IPS-15b (cell line): ENCODE measurements around the gene AMZ2.
"Not testable (repeated sequence)": the region's sequence is repeated elsewhere in the genome, so short reads cannot be mapped to it uniquely, and the experiment has no call there.

ENCODE experiments used
- H3K27me3 ChIP-seq: one replicate; pipeline ENCODE4 v1.6.1; 2013; ENCODE audit warnings: low read length; ENCODE audit not compliant: control insufficient read depth, insufficient read depth
- H3K36me3 ChIP-seq: one replicate; pipeline ENCODE4 v1.6.1; 2013; ENCODE audit warnings: low read length; ENCODE audit not compliant: control insufficient read depth, insufficient read depth
- H3K4me1 ChIP-seq: one replicate; pipeline ENCODE4 v1.6.1; 2013; ENCODE audit warnings: mild to moderate bottlenecking, low read length; ENCODE audit not compliant: control insufficient read depth, insufficient read depth
- H3K4me3 ChIP-seq: one replicate; pipeline ENCODE4 v1.5.1; 2013; ENCODE audit warnings: low read depth, low read length
- H3K9ac ChIP-seq: one replicate; pipeline ENCODE4 v1.6.1; 2013; ENCODE audit warnings: low read depth, mild to moderate bottlenecking, low read length
- H3K9me3 ChIP-seq: one replicate; pipeline ENCODE4 v1.6.1; 2013; ENCODE audit warnings: mild to moderate bottlenecking, low read length; ENCODE audit not compliant: control insufficient read depth, insufficient read depth

The AMZ2 gene, protein sequence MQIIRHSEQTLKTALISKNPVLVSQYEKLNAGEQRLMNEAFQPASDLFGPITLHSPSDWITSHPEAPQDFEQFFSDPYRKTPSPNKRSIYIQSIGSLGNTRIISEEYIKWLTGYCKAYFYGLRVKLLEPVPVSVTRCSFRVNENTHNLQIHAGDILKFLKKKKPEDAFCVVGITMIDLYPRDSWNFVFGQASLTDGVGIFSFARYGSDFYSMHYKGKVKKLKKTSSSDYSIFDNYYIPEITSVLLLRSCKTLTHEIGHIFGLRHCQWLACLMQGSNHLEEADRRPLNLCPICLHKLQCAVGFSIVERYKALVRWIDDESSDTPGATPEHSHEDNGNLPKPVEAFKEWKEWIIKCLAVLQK

DNA sequence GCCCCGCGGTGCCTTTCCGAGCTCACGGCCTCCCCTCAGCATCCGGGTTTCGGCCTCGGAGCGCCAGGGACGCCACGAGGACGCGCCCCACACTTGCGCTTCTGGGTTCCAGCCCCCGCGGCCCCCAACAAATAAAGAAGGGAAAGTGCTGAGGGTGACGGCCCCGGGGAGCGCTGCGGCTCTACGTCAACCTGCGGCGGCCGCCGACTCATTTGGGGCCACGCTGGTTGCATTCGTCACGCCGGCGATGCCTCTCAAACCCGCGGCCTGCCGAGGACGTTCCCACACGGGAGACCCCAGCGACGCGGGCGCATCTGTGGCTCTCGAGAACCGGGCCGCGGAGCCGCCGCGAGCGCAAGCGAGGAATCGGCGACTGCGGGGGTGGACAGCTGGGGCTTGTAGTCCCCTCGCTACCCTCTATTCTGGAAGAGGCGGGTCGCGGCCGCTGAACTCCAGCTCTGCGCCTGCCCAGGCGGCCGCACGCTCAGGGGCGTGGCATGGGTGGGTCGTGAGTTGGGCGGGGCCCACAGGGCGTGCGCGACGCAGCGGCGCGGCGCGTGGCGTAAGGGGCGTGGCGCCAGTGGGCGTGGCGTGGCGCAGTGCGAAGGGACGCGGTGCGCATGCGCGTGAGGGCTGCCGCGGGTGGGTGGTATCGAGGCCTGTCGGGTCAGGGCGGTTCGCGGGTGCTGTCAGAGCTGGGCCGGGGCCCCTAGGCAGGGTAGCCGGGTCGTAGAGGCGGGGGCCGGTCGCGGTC lies at the start of gene AMZ2:
Gene AMZ2 (plus strand): TSS at position 599 of the 754 bp plus-strand sequence. CDS start 2,145 bp downstream, outside the sequence.
- peak within 1 kb of the TSS; percentile 97 for H3K4me3 ChIP-seq
- no peaks in the 10 kb centered on the region for H3K27me3 ChIP-seq
- H3K9ac ChIP-seq: peak within 1 kb of the TSS; percentile 70
- H3K4me1 ChIP-seq: no peaks in the 10 kb centered on the region
- no peaks in the 10 kb centered on the region for H3K9me3 ChIP-seq
- H3K36me3 ChIP-seq: no peaks in the 10 kb centered on the region

DNA sequence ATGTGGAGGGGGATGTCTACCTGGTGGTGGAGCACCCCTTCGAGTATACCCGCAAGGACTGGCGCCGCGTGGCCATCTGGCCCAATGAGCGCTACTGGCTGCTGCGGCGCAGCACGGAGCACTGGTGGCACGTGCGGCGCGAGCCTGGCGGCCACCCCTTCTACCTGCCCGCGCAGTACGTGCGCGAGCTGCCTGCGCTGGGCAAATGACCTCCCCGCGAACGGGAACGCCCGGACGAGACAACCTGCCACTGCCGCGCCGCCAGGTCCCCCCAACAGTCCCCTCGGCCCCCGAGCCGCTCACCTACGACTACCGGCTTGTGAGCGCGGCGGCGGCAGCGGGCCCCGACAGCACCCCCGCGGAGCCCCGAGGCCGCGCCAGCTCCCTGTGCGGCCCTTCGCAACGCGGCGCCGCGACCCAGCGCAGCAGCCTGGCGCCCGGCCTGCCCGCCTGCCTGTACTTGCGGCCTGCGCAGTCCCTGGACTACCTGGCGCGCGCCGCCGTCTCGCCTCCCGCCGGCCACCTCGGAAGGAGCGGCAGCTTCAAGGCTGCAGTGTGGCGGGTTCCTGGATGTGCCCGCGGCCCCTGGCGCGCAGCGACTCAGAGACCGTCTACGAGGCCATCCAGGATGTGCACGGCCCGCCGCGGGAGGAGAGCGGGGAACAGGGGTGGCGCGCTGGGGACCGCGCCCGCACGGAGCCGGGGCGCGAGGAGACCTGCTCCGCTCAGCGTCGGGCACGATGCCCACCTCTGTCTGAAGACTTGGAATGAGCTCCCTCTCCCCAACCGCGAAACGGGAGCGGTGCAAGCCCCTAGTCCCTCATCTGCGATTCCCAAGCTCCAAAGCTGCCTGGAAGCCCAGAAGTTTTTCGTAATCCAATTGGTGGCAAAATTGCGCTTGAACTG lies 48.7 kb upstream of the AMZ2 start:
- Histone ChIP-seq H3K27me3 (peaks cover 94% of the 10 kb centered on the region), H3K4me1 (peaks cover 9% of the 10 kb centered on the region)

DNA sequence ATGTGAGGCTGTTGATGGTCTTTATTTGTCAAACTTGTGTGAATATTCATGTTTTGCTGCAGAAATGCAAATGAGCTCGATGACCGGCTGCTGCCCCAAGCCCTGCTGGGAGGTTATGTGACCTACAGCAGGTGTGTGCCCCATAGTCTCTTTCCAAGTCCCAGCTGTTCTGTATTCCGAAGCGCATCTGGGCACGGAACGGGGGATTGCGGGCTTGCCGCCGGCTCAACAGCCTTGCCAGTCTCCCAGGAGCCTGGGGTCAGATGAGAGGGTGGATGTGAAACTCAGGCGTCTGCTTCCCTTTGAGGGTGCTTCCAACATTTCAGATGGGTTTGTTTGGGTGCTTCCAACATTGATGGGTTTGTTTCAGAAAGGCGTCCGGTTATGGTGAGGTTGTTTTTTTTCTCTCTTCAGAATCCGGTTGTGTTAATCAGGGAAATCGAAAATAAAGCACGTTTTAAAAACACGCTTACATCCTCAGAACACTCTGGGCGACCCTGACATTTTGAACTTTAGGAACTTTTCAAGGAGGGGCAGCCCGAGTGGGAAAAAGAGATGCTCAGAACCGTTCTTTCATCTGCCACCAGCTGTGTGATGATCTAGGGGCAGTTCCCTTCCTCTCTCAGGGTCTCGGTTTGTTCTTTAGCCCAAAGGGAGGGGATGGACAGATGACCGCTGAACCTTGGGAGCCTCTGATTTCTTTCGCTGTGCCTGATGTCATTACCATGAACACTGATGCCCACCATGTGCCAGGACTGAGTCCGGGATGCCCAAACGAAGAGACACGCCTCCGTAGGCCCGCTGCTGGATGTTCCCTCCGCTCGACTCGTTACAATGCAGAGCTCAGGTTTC lies 47.8 kb upstream of the AMZ2 start:
- no peaks in the 10 kb centered on the region for H3K36me3 ChIP-seq
- no peaks in the 10 kb centered on the region for H3K9me3 ChIP-seq
- H3K4me3 ChIP-seq: peak overlapping the region; percentile 36
- H3K4me1 ChIP-seq: peaks cover 9% of the 10 kb centered on the region
- no peak overlapping the region for H3K9ac ChIP-seq
- H3K27me3 ChIP-seq: peaks cover 92% of the 10 kb centered on the region

More for the DNA sequence above, 48.7 kb upstream of the AMZ2 start:
- H3K4me3 ChIP-seq: peak overlapping the region; percentile 36
- no peak overlapping the region for H3K9ac ChIP-seq
- no peaks in the 10 kb centered on the region for H3K9me3 ChIP-seq
- H3K36me3 ChIP-seq: no peaks in the 10 kb centered on the region

DNA sequence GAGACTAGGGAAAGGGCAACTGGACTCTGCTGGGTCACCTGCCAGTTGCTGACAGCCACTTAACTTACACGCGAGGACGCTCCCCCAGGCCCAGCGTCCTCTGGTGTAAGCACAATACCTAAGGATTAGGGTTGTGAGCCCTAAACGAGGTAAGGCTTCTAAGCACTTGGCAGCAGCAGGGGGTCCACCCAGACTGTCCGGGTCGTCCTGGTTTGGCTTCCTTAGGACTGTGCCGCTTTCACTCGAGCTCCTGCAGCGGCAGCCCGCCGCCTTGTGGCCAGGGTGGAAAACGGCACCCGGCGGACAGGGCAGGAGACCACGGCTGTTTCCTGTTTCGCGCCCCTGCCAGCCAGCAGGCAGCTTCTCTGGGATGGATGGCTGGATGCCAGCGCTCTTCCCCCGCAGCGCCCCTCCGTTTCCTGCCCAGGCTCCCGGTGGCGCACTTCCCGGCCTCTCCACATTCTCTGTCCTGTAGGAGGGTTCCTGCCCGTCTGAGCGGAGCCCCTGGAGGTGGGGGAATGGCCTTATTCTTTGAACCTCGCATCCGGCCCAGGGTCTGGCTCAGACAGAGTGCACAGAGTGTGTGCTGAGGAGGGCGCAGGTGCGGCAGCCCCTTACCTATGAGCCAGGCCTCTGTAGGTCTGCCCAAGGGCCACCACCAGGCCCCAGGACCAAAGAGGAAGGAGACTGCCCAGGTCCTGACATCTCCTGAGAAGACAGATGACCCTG lies 47.0 kb upstream of the AMZ2 start:
- peaks cover 84% of the 10 kb centered on the region for H3K27me3 ChIP-seq
- H3K9ac ChIP-seq: no peak overlapping the region
- H3K36me3 ChIP-seq: no peaks in the 10 kb centered on the region
- no peaks in the 10 kb centered on the region for H3K9me3 ChIP-seq
- H3K4me3 ChIP-seq: peak overlapping the region; percentile 36
- peaks cover 9% of the 10 kb centered on the region for H3K4me1 ChIP-seq

DNA sequence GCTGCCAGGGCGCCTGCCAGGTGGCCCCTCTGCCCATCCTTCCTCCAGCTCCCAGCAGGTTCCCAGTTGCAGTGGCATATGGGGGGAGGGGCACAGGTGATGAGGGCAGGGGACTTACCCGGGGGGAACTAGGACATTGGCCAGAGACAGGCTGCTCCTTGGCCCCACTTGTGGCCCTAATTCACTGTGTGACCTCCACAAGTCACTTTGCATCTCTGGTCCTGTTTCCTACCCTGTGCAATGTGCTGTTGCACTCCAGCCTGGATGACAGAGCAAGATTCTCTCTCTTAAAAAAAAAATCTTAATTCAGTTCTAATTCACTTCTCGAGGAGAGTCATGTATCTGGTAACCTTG lies 46.4 kb upstream of the AMZ2 start:
- not testable (repeated sequence) for H3K9ac ChIP-seq, H3K36me3 ChIP-seq, H3K9me3 ChIP-seq, H3K4me1 ChIP-seq, H3K4me3 ChIP-seq
- peaks cover 80% of the 10 kb centered on the region for H3K27me3 ChIP-seq

DNA sequence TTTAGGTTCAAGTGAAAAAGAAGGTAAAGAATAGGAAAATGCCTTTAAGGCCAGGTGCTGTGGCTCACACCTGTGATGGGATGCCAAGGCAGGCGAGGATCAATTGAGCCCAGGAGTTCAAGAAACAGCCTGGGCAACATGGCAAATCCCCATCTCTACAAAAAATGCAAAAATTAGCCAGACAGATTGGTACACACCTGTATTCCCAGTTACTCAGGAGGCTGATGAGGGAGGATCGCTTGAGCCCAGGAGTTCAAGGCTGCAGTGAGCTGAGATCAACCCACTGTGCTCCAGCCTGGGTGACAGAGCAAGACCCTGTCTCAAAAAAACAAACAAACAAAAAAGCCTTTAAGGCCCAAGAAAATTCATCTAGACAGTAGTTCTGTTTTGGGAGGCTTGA lies 45.5 kb upstream of the AMZ2 start:
- H3K9ac ChIP-seq, H3K9me3 ChIP-seq, H3K4me3 ChIP-seq, H3K36me3 ChIP-seq, H3K4me1 ChIP-seq: not testable (repeated sequence)
- H3K27me3 ChIP-seq: peaks cover 71% of the 10 kb centered on the region

DNA sequence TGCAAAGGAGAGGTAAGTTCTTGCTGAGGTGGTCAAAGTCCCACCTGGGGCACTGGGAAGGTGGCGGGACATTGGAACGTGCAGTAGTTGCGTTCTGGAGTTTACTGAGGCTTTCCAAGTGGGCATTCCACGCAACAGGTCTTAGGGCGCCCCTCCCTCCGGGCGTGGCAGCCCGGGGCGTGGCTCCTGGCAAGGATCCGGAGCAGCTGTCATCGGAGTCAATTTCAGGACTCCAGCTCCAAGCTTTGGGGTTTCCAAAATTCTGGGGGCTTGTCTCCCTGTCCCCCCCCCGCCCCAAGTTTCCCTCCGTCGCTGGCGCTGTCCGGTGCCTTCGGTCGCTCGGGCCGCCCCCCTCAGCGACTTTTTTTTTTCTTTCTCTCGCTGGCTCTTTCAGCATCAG lies 43.1 kb upstream of the AMZ2 start:
- Histone ChIP-seq H3K4me1 (peaks cover 9% of the 10 kb centered on the region), H3K9me3 (no peaks in the 10 kb centered on the region), H3K36me3 (no peaks in the 10 kb centered on the region), H3K4me3 (peak overlapping the region; percentile 48), H3K27me3 (peaks cover 49% of the 10 kb centered on the region), H3K9ac (no peak overlapping the region)

DNA sequence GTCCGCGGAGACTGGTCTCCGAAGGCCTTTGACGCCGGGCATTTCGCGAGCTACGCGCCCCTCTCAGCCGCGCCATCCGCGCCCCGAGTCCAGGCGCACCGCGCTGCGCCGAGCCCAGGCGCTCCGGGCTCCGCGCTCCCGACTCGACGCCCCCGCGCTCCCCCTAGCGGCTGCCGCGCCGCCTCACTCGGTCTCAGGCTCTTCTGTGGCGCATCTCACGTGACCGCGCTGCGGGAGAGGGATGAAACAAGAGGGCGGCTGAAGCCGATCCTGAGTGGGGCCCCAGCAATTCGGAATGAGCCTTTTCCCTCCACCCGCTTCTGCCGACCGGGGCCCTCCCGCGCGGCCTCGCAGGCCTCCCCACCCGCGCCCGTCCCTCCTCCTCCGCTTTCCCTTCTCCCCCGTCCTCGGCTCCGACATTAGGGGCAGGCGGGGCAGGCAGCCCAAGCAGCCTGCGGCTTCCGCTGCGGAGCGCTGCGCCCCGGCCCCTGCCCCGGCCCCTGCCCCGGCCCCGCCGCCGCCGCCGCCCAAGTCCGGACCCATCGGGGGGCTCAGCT lies 42.5 kb upstream of the AMZ2 start:
- H3K4me3 ChIP-seq: peak overlapping the region; percentile 87
- H3K9ac ChIP-seq: no peak overlapping the region
- H3K4me1 ChIP-seq: peaks cover 3% of the 10 kb centered on the region
- H3K36me3 ChIP-seq: no peaks in the 10 kb centered on the region
- no peaks in the 10 kb centered on the region for H3K9me3 ChIP-seq
- peaks cover 44% of the 10 kb centered on the region for H3K27me3 ChIP-seq

DNA sequence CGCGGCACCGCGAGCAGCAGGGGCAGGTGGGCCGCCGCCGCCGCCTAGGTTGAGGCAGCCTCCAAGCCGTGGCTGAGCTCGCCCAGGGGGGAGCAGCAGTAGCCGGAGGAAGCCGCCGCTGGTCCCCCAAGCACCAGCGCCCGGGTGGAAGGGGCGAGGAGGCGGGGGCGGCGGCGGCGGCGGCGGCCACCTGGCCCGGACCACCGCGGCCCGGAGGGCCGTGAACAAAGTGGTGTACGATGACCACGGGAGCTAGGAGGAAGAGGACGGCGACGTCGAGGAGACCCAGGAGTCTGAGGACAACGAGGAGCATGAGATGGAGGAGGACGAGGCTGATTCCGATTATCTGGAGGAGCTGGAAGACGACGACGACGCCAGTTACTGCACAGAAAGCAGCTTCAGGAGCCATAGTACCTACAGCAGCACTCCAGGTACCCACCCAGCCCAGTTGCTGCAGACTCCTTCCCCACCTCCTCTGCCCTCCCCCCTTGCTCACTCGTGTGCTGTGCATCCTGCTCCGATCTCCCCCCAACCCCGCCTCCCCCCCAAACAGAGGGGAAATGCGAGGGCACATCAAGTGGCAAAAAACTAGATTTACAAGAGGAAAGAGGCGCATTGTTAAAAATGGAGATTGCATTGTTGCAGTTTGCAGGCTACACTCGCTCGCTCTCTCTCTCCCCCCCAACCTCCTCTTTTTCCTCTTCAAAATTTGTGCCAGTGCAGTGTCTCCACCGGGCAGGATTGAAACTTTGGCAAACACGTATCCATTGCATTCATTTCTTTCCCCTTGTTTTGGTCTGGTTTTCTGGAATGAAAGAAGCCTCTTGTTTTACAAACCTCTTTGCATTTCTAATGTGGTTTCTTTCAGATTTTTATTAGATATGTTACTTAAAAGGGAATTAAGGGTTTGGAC lies 41.8 kb upstream of the AMZ2 start:
- H3K4me1 ChIP-seq: no peaks in the 10 kb centered on the region

More for the DNA sequence above, 41.8 kb upstream of the AMZ2 start:
- Histone ChIP-seq H3K9me3 (no peaks in the 10 kb centered on the region), H3K27me3 (peaks cover 37% of the 10 kb centered on the region), H3K4me3 (peak overlapping the region; percentile 87), H3K36me3 (no peaks in the 10 kb centered on the region), H3K9ac (no peak overlapping the region)
